ENCODE data around the gene ADAMTS17.

DNA sequence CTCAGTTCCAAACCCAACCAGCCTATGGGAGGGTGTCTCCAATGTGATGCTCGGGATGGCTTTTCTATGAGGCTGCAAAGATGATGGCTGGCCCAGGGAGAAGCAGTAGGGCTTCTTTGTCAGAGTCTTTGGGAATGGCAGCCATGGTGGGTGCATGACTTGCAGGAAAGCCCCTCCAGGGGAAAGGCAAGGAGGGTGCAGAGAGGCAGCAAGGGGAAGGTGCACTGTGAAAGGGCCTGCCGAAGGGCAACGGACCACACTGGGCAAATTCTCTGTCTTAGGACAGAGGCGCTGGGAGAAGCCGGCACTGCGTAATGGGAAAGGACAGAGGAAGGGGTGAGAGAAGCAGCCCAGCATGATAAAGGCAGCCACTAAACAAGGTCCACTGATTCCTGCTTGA lies 305.8 kb downstream of the ADAMTS17 start:
- TF ChIP-seq, protein P1, sequence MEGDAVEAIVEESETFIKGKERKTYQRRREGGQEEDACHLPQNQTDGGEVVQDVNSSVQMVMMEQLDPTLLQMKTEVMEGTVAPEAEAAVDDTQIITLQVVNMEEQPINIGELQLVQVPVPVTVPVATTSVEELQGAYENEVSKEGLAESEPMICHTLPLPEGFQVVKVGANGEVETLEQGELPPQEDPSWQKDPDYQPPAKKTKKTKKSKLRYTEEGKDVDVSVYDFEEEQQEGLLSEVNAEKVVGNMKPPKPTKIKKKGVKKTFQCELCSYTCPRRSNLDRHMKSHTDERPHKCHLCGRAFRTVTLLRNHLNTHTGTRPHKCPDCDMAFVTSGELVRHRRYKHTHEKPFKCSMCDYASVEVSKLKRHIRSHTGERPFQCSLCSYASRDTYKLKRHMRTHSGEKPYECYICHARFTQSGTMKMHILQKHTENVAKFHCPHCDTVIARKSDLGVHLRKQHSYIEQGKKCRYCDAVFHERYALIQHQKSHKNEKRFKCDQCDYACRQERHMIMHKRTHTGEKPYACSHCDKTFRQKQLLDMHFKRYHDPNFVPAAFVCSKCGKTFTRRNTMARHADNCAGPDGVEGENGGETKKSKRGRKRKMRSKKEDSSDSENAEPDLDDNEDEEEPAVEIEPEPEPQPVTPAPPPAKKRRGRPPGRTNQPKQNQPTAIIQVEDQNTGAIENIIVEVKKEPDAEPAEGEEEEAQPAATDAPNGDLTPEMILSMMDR (IDR thresholded peaks at IDR 0.05; ENCODE audit: low read depth, low read length, poor library complexity, severe bottlenecking) = no peak
- no peak for TF ChIP-seq EZH2phosphoT487 (IDR thresholded peaks at IDR 0.05; ENCODE audit: borderline replicate concordance, low read length)

All from DOHH2 (cell line).